GM13976 (cell line): Measurements from ENCODE around the gene RPS15A.

ENCODE experiments used
- DNase-seq: peaks from one replicate; pipeline ENCODE4 v3.0.0; 2012; ENCODE audit warnings: low spot score
- in situ Hi-C: fragments of 300-500 bp; cut with MboI; formaldehyde crosslinking; loops from one replicate; pipeline ENCODE4 v1.12.0; 2022; ENCODE audit warnings: low sequenced_read_pairs, mixed read lengths, inconsistent platforms; ENCODE audit not compliant: unreplicated experiment
- TF ChIP-seq, protein P1 (sequence below): IDR thresholded peaks from 2 replicates; pipeline ENCODE4 v1.5.1; 2012; ENCODE audit warnings: borderline replicate concordance, mild to moderate bottlenecking; ENCODE audit not compliant: insufficient read depth; ENCODE audit errors: extremely low read depth, missing control alignments, control extremely low read depth

The RPS15A gene

DNA sequence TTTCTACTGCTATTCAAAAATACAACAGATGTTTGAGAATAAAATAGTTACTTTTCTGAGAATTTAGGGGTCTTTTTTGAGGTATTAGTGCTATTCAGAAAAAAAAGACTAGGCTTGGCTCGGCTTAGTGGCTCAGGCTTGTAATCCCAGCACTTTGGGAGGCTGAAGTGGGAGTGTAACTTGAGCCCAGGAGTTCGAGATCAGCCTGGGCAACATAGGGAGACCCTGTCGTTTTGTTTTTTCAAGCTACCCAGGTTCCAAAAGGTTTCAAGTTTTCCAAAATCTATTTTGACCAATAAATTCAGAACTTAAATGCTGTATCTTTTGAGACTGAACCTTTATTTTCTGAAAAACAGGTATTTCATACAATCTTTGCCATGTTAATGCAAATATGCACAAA is 14.4 kb upstream of the RPS15A start:
- DNase-seq = no peak
- in situ Hi-C loops = loop anchor here (10.0 kb wide), 1 partner anchor 160 kb away; no protein-coding TSS in a partner anchor
- TF ChIP-seq, protein P1, sequence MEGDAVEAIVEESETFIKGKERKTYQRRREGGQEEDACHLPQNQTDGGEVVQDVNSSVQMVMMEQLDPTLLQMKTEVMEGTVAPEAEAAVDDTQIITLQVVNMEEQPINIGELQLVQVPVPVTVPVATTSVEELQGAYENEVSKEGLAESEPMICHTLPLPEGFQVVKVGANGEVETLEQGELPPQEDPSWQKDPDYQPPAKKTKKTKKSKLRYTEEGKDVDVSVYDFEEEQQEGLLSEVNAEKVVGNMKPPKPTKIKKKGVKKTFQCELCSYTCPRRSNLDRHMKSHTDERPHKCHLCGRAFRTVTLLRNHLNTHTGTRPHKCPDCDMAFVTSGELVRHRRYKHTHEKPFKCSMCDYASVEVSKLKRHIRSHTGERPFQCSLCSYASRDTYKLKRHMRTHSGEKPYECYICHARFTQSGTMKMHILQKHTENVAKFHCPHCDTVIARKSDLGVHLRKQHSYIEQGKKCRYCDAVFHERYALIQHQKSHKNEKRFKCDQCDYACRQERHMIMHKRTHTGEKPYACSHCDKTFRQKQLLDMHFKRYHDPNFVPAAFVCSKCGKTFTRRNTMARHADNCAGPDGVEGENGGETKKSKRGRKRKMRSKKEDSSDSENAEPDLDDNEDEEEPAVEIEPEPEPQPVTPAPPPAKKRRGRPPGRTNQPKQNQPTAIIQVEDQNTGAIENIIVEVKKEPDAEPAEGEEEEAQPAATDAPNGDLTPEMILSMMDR = no peak

DNA sequence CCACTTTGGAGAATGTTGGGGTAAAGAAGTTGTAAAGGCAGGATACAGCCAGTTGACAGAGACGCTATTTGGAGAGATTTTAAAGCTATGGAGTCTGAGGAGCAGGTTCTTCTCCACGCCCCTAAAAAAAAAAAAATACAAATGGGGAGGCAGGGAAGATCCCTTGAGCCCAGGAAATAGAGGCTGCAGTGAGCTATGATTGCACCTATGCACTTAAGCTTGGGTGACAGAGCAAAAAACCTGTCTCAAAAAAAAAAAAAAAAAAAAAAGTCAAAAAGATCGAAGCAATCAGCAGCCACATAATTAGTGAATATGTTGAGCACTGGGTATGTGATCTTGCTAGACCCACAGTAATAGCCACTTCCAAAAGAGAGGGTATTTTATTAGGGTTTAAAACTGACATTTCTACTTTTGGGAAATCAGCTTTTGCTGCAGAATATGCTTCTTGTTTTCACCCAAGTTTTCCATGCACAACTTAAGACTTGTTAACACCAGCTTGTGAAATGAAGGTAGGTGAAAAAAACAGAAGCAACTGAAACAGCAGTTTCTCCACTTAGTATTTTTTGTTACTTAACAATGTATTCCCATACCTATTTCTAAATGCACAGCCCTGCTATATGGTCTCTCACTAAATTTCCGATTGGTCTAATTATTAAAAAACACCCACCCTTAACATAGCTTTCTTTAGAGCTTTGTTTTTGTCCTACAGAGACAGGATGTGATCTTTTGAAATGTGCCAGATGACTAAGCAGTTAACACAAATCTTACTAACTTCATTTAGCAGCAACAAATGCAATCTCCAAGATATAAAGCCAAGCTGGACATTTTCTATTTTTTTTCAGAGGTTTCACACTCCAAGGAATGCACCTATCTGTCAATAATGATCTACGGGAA is 13.7 kb upstream of the RPS15A start:
- in situ Hi-C loops = loop anchor here (10.0 kb wide), 1 partner anchor 161 kb away; no protein-coding TSS in a partner anchor
- DNase-seq = peak; percentile 23
- TF ChIP-seq, protein P1 = no peak

DNA sequence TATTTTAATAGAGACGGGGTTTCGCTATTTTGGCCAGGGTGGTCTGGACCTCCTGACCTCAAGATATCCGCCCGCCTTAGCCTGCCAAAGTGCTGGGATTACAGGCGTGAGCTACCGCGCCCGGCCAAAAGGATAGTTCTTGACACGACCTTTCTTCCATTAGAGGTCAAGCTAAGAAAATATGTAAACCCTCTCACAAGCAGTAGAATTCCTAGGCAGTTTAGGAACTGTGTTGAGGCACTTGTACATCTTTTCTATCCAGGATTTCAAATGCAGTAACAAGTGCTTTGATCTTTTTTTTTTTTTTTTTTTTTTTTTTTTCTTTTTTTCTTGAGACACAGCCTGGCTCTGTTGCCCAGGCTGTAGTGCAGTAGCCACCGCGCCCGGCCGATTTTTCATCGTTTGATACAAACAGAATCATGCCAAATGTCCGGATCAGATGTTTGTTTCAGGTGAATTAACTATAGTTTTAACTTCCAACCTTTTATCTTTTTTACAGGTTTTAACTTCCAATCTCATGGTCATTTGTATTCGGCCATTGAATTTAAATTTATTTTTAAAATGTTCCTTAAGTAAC is 12.7 kb upstream of the RPS15A start:
- TF ChIP-seq, protein P1 = no peak
- no peak for DNase-seq
- in situ Hi-C loops = loop anchor here (10.0 kb wide), 1 partner anchor 162 kb away; no protein-coding TSS in a partner anchor

DNA sequence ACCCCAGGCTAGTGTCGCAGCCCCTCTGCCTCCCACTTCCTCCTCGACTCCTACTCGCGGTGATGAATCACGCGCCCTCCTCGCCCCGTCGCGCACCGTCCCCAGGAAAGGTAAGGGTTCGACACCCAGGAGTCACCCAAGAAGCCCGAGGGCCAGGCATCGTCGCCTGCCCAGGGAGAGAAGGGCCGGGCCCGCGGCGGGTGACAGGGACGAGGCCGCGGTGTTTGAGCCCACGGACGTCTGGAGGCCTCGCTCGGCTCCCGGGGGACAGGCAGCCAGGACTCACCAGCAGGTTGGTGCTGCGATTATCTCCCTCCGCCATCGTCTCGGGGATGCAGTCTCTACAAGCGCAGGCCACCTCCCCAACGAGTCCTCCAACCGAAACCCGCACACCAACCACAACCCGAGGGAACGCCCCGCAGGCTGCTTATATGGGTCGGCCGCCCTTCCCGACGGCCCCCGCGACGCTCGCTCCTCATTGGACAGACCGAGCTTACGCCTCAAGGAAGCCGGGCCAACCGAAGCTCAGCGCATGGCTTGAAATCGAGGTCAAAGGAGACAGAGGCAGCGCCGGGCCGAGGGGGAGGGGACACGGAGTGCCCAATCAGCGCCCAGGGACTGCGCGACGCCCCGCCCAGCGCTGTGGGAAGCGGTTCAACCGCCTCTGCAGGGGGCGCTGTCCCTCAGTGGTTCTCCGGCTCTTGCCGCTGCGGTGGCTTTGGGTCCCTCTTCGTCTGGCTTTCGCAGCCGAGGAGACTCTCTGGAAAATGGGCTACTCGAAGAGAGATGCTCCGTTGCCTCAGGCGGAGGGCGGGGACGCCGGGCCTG is 11.2 kb upstream of the RPS15A start, which contains the start of gene ARL6IP1:
Gene ARL6IP1 (minus strand): TSS at position 405 of the 828 bp plus-strand sequence. CDS start 83 bp downstream, at position 322.
- peak; percentile 99 for DNase-seq
- TF ChIP-seq, protein P1 = peak; percentile 88
- in situ Hi-C loops = loop anchor here (10.0 kb wide), 1 partner anchor 163 kb away; no protein-coding TSS in a partner anchor

DNA sequence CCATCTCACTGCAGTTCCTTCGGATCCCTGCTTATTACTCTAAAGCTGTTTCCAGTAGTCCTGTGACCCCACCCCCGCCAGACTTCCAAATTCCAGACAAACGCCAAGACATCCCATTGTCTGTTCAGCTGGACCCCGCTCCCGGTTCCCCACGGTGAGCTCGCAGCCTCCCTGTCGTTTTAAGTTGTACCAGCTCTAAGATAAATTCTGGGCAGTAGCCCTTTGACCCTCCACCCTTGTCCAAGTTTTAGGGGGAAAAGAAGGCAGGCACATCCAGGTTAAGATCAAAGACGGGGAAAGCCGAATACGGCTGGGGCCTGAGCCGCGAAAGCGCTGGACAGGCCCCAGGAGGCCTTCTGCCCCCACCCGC is 10.6 kb upstream of the RPS15A start:
- no peak for DNase-seq
- in situ Hi-C loops = loop anchor here (10.0 kb wide), 1 partner anchor 164 kb away; no protein-coding TSS in a partner anchor
- TF ChIP-seq, protein P1 = no peak

DNA sequence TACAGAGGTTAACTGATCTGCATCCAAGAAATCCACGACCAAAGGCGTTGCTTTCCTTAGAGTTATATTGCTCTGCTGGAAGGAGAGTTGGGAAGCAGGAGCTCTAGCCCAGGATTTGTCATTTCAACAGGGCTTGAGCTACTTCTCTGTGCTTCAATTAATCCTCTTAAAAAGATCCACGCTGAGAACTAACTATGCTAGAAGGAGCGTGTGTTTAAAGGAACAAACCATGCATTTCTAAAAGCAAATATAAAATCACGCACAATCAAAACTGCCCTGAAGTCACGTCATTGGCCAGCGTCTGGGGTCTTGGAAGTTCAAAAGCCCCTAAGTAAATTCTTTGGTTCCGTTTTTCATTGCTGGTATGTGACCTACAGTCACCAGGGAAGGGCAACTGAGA is 10.2 kb upstream of the RPS15A start:
- in situ Hi-C loops = loop anchor here (10.0 kb wide), 1 partner anchor 165 kb away; no protein-coding TSS in a partner anchor
- TF ChIP-seq, protein P1 = no peak

More for the DNA sequence above, 10.2 kb upstream of the RPS15A start:
- DNase-seq = no peak
